Measurements from ENCODE around the gene SLC38A8.

Gene SLC38A8

GRCh38 chr16:84056933-84057332, 14.3 kb upstream of the SLC38A8 start:
- no peak for TF ChIP-seq CTCF (IDR thresholded peaks at IDR 0.05; ENCODE audit: control insufficient read depth, extremely low read depth, insufficient read depth)
- no peak overlapping the region for H3K4me3 ChIP-seq (ENCODE audit: low read depth, low read length)
- DNase-seq (ENCODE audit: low read depth), result no peak

- no peak for DNase-seq (ENCODE audit: low read depth)
Measured at GRCh38 chr16:84055801-84056634, 13.4 kb upstream of the SLC38A8 start.

GRCh38 chr16:84055366-84055765, 12.8 kb upstream of the SLC38A8 start:
- DNase-seq (ENCODE audit: low read depth), result no peak
- no peak for TF ChIP-seq CTCF (IDR thresholded peaks at IDR 0.05; ENCODE audit: control insufficient read depth, extremely low read depth, insufficient read depth)

More at GRCh38 chr16:84055801-84056634, 13.4 kb upstream of the SLC38A8 start:
- no peak overlapping the region for H3K4me3 ChIP-seq (ENCODE audit: low read depth, low read length)
- TF ChIP-seq CTCF (IDR thresholded peaks at IDR 0.05; ENCODE audit: control insufficient read depth, extremely low read depth, insufficient read depth), result no peak

GRCh38 chr16:84054916-84055315, 12.3 kb upstream of the SLC38A8 start:
- no peak for TF ChIP-seq CTCF (IDR thresholded peaks at IDR 0.05; ENCODE audit: control insufficient read depth, extremely low read depth, insufficient read depth)
- no peak for DNase-seq (ENCODE audit: low read depth)
- H3K4me3 ChIP-seq (ENCODE audit: low read depth, low read length), result no peak overlapping the region

More at GRCh38 chr16:84055366-84055765, 12.8 kb upstream of the SLC38A8 start:
- H3K4me3 ChIP-seq (ENCODE audit: low read depth, low read length), result no peak overlapping the region

- no peak for TF ChIP-seq CTCF (IDR thresholded peaks at IDR 0.05; ENCODE audit: control insufficient read depth, extremely low read depth, insufficient read depth)
- DNase-seq (ENCODE audit: low read depth), result no peak
- H3K4me3 ChIP-seq (ENCODE audit: low read depth, low read length), result no peak overlapping the region
Measured at GRCh38 chr16:84054271-84054670, 11.7 kb upstream of the SLC38A8 start.

- no peak overlapping the region for H3K4me3 ChIP-seq (ENCODE audit: low read depth, low read length)
- no peak for DNase-seq (ENCODE audit: low read depth)
- no peak for TF ChIP-seq CTCF (IDR thresholded peaks at IDR 0.05; ENCODE audit: control insufficient read depth, extremely low read depth, insufficient read depth)
Measured at GRCh38 chr16:84053237-84053636, 10.6 kb upstream of the SLC38A8 start.
